GM19397 (cell line): Measurements from ENCODE around the gene PSMB5.

Experiments used
- ATAC-seq: cut with Tn5 transposase; IDR thresholded peaks from one replicate; pipeline ENCODE4 v1.9.1; 2021; ENCODE audit warnings: mild to moderate bottlenecking, moderate library complexity; ENCODE audit not compliant: unreplicated experiment

PSMB5 gene

DNA sequence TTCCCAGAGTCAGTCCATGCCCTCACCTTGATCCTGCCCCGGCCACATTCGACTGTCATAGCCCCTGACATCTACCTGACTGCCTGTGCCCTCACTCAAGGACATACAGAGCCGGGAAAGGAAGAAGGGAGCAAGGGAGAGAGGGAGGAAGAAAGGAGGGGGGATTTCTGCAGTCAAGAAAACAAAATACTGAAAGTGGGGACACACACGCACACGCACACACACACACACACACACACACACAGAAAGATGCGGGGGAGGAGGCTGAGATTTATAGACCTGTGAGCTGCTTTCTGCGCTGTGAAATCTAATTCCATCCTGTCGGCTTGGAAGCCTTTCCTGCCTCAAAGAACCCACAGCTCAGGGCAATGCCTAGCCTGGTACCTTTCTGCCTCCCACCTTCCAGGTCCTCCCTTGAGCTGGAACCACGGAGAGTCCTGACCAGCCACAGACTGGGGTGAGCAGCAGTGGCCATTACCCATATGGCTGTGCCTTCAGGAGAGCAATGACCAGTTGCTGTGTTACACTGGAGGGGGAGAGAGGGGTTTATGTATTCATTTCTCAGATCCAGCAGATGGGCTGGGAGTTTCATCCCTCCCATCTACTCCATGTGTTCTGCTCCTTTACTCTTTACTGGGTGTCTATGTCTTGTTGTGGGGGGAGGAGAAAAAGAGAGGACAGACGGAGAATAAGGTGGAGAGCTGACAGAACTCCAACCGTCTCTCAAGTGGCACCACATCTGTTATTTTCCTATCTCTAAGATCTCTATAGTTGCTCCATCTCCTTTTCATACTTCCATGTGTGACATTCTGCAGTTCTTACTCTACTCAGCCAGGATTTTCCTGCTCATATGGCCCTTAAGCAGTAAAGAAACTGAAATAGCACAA is 37.7 kb downstream of the PSMB5 start:
- no peak for ATAC-seq

DNA sequence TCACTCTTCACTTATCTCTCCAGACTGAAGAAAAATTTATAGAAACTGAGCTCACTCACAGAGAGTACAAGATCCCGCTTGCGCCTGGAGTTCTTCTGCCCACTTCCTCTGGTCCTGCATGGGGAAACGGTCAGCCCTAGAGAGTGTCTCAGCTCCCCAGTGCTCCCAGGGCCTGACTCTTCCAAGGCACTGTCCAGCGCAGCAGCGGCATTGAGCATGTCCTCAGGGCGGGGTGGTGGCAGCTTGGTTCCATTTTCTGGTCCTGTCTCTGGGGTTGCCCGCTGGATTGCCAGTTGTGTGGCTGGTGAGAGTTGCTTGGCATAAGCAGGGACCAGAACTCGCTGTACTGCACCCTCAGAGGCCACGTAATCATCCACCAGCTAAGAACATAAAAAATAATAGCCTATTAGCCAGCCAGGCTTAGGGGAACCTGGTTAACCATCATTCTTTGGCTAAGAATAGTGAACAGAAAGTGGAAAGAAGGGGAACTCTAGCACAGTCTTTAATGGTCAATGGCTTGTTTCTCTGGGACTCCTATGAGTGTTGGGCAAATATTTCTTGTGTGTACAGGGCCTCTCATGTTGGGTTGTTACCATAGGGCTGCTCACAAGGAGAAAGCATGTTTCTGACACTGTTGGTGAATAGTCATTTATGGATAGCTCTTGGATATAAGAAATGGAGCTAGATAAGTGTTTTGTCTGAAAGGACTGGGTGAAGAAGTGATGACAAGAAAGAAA is 38.6 kb downstream of the PSMB5 start:
- ATAC-seq = no peak

- ATAC-seq = no peak
Measured at GRCh38 chr14:22994762-22995275, 39.9 kb downstream of the PSMB5 start.

DNA sequence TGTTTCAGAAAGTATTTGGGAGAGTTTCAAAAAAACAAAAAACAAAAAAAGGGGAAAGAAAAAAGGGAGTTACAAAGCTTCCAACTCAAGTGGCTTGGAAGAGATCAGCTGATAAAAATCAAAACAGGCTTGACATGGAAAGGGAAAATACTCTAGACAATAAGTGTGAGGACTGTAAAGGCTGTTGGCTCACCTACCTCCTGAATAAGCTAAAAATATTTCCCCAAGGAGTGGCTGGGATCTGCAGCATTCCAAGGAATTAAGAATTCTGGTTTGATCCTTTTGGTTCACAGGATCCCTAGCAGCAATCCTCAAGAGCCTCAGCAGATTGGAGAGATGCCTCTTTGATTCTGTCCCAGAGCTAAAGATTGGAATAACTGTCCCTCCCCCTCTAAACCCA is 41.2 kb downstream of the PSMB5 start:
- no peak for ATAC-seq

GRCh38 chr14:22991852-22992251 is 42.8 kb downstream of the PSMB5 start:
- no peak for ATAC-seq

DNA sequence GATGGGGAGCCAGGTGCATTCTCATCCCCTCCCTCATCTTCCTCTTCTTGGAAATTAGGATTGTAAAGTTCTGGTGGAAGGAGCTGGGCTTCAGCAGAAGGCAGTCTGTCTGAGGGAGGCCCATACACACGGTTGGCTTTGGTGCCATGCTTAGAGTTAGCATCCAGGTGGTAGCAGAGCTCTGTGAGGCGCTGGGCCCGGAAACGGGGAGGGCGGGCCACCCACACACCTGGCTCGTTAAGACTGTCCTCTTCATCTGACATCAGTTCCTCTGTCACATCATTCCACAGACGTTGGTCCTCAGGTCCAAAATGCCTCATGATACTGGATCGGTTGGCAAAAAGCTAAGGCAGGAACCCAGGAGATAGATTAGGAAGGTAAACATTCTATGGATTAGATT is 47.4 kb downstream of the PSMB5 start:
- no peak for ATAC-seq

DNA sequence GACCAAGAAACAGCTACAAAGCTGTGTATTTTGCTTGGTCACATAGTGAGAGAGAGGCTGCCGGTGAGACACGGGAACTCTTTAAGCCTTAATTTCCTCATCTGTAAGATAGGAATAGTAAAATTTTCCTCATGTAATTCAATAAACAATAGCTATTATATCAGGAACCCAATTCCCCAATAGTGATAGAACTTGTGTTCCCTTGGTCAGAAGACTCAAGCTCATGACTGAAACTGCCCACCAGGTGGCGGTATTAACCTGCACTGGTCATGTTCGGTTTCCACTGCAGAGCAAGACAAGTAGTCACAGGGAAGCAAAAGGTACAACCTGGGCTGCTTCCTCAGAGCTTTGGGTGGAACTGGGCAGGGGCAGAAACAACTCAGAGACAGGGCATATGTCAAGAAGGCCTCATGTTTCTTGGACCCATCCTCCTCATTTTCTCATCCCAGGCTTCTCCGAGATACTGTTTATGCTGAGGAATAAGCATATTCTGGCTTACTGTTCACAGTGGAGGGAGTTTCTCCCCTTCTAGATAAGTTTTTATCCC is 48.1 kb downstream of the PSMB5 start:
- ATAC-seq = no peak

- ATAC-seq = no peak
Measured at GRCh38 chr14:22985894-22986507, 48.7 kb downstream of the PSMB5 start.

- ATAC-seq = no peak
Measured at GRCh38 chr14:22984959-22985658, 49.6 kb downstream of the PSMB5 start.

GRCh38 chr14:22982477-22983245 is 52.0 kb downstream of the PSMB5 start, which contains the start of gene AJUBA:
TSS of gene AJUBA (minus strand) at chr14:22982551. CDS start at chr14:22982266, 285 bp downstream.
- no peak for ATAC-seq

DNA sequence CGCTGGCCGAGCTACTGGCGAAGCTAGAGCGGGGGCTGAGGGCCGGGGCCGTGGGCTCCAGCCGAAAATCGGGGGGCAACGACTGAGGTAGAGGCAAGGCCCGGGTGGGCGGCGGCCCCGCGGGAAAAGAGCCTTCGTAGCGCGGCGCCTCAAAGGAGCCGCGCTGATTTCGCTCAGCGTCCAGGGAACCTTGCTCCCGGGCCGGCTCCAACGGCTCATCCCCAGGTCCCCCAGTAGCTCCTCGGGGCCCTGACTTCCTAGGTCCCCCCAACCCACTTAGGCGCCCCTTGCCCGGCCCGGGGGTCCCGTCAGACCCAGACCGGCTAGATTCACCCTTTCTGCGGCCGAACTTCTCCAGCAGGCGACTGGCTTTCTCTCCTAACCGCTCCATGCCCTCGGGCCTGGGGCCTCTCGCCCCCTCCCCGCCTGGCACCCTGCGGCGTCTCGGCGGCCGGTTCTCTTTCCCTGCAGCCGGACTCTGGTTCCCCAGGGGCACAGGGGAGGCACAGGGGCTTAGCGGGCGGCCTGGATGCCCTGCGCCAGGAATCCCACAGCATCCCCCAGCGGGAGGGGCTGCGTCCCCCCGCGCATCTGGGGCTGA is 52.7 kb downstream of the PSMB5 start:
- no peak for ATAC-seq

- ATAC-seq = no peak
Measured at GRCh38 chr14:22981090-22981875, 53.4 kb downstream of the PSMB5 start.

- no peak for ATAC-seq
Measured at GRCh38 chr14:22980672-22981089, 54.0 kb downstream of the PSMB5 start.

- no peak for ATAC-seq
Measured at GRCh38 chr14:22979748-22980392, 54.8 kb downstream of the PSMB5 start.

DNA sequence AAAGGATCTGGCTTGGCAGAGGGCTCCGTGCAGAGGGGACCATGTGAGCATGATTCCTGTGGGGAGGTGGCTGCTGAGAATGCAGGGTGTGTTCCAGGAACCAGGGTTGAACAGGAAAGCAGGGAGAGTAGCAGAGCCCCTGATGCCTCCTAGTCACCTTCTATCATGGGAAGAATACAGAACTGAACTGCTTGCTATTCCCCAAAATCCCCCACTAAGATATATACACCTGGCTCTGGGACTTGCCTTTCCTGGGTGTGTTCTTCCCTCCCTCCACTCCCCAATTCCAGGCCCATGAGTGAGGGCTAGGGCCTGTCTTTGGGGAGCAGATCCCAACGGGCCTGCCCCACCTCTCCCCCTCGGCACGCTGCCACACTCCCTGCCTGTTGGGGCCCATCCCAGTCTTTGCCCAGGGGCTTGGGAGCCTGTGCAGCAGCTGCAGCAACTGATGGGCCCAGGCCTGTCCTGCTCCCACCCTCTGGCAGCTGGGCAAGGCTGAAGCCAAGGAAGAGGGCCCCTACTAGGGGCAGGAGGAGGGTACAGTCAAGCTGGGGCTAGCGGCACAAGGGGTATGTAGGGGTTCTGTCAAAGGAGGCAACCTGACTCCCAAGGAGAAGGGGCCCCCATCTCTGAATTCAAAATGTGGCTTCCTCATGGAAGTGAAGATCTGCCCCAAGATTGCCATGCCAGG is 55.6 kb downstream of the PSMB5 start:
- ATAC-seq = no peak

DNA sequence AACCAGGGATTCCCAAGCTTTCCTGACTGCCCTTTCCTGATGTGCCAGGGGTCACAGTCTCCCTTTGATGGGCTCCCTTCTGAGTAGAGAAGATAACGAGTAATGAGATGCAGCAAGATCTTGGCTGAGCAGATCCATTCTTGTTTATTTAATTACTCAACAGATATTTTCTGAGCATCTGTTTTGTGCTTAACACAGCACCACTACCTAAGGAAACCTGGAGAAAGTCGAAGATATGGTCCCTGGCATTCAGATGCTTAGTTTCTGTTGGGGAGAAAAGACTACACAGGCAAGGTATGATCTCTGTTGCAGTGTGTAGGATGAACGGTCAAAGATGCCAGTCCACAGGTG is 56.2 kb downstream of the PSMB5 start:
- no peak for ATAC-seq

DNA sequence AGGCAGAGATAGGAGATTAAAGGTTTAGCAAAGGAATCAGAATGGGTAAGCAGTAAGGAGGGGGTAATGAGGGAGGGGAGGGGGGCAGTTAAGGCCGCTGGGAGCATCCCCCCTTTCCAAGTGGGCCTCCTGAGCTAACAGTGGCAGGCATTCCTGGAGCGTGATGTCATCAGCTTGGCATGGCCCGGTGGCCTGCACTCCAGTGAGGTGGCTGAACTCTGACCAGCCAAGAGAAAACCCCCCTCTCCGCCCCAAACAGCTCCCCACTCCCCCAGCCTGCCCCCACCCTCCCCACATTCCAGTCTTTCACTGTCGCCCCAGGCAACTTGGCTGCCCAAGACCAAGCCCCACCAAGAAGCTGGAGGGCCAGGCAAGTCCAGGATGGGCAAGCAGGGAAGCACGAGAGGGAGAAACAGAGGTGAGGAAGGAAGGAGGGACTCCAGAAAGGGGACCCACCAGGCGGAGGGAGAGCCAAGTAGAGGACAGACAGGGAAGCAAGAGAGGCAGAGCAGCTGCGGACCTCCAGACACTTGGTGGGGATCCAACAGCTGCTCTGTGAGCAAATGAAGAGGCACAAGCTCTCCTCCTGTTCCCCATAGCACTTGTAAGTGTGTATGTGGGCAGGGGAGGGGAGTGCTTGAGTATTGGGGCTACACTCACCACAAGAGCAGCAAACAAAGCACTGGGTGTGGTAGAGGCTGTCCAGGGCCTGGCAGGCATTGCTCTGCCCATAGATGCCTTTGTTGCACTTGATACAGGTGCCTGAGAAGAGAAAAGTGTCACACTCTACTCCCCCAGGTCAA is 56.8 kb downstream of the PSMB5 start:
- ATAC-seq = no peak
